GM12878 (cell line): ENCODE results near the gene MRPS25. TPM values are rescaled to one million over a fixed set of nuclear protein-coding genes. Genes with fewer than 3 reads are reported as not detected.

Experiments used
- BACH1 ChIP-seq: fragments of 450-650 bp; IDR thresholded peaks from 2 replicates; pipeline ENCODE4 v1.6.1; 2017; ENCODE audit warnings: mild to moderate bottlenecking, borderline replicate concordance
- CREM ChIP-seq: IDR thresholded peaks from 2 replicates; pipeline ENCODE4 v1.6.1; 2014; ENCODE audit warnings: antibody characterized with exemption, low read depth
- FOS ChIP-seq: IDR thresholded peaks from 3 replicates; pipeline ENCODE4 v1.6.1; 2011; ENCODE audit warnings: borderline replicate concordance; ENCODE audit not compliant: insufficient read length; ENCODE audit errors: extremely low read depth
- HCFC1 ChIP-seq: fragments of 150-350 bp; IDR thresholded peaks from 2 replicates; pipeline ENCODE4 v1.6.1; 2014; ENCODE audit warnings: low read length
- JUND ChIP-seq: IDR thresholded peaks from 2 replicates; pipeline ENCODE4 v1.6.1; 2012; ENCODE audit warnings: low read depth, mild to moderate bottlenecking, low read length, improper control_type of control experiment, moderate library complexity
- KAT2A ChIP-seq: conservative IDR thresholded peaks from 2 replicates; pipeline ENCODE4 v1.6.1; 2011; ENCODE audit warnings: low read depth, low read length; ENCODE audit not compliant: control insufficient read depth
- MEF2A ChIP-seq: IDR thresholded peaks from 2 replicates; pipeline ENCODE4 v1.6.1; 2011; ENCODE audit warnings: low read depth, mild to moderate bottlenecking, low read length, moderate library complexity; ENCODE audit not compliant: insufficient read depth
- MYB ChIP-seq: fragments of 150-350 bp; IDR thresholded peaks from 2 replicates; pipeline ENCODE4 v1.6.1; 2014; ENCODE audit warnings: mild to moderate bottlenecking, low read depth, low read length, borderline replicate concordance
- NRF1 ChIP-seq: conservative IDR thresholded peaks from 2 replicates; pipeline ENCODE4 v1.6.1; 2011; ENCODE audit warnings: mild to moderate bottlenecking, low read depth, low read length, improper control_type of control experiment
- POU2F2 ChIP-seq: IDR thresholded peaks from 3 replicates; pipeline ENCODE4 v1.6.1; 2011; ENCODE audit warnings: low read depth, mild to moderate bottlenecking, low read length, borderline replicate concordance
- RAD51 ChIP-seq: fragments of 450-650 bp; IDR thresholded peaks from 2 replicates; pipeline ENCODE4 v1.6.1; 2016; ENCODE audit warnings: moderate library complexity, mild to moderate bottlenecking, inconsistent platforms
- RCOR1 ChIP-seq: conservative IDR thresholded peaks from 2 replicates; pipeline ENCODE4 v1.6.1; 2012; ENCODE audit warnings: low read depth, low read length, improper control_type of control experiment
- SMARCA5 ChIP-seq: fragments of 450-650 bp; IDR thresholded peaks from 2 replicates; pipeline ENCODE4 v1.6.1; 2017; ENCODE audit warnings: mild to moderate bottlenecking
- SUPT20H ChIP-seq: IDR thresholded peaks from 2 replicates; pipeline ENCODE4 v1.6.1; 2011; ENCODE audit warnings: low read depth, mild to moderate bottlenecking, low read length, moderate library complexity, borderline replicate concordance; ENCODE audit not compliant: control insufficient read depth
- SUZ12 ChIP-seq: fragments of 200-600 bp; sonication (generic); IDR thresholded peaks from one replicate; pipeline ENCODE4 v1.6.1; 2018; ENCODE audit warnings: antibody characterized with exemption, mild to moderate bottlenecking; ENCODE audit not compliant: unreplicated experiment
- ZNF384 ChIP-seq: IDR thresholded peaks from 2 replicates; pipeline ENCODE4 v1.6.1; 2012; ENCODE audit warnings: low read depth, mild to moderate bottlenecking, low read length, improper control_type of control experiment, borderline replicate concordance
- ZNF622 ChIP-seq: fragments of 450-650 bp; IDR thresholded peaks from 2 replicates; pipeline ENCODE4 v1.6.1; 2017; ENCODE audit warnings: mild to moderate bottlenecking, inconsistent platforms
- polyA plus RNA-seq, 11 experiments: library from polyadenylated mRNA; depleted of rRNA in 4 of 11; unstranded in 6 of 11; stranded (reverse) in 5 of 11; fragments of >200 nt; fragmentation: Nextera tagmentation in 4 of 11; fragmentation: Illumina TruSeq in 1 of 11; extraction: Ambion mirVana in 4 of 11; extraction: Trizol in 1 of 11; gene quantifications; 1 replicate in 1 of 11; 2 replicates in 10 of 11; pipeline versions ENCODE4 v1.2.1 to v1.2.3, GENCODE V29; 2011 to 2016; ENCODE audit warnings: inconsistent platforms in 2 of 11, missing spikeins in 2 of 11, low read depth in 1 of 11
- total RNA-seq, 4 experiments: library from RNA; depleted of rRNA in 3 of 4; stranded (reverse); fragments of >200 nt in 3 of 4; fragmentation: Illumina TruSeq in 1 of 4; extraction: Trizol in 1 of 4; gene quantifications; 2 replicates each; pipeline versions ENCODE4 v1.2.1 to v1.2.3, GENCODE V29; 2013 to 2021
- TF ChIP-seq, protein P1 (sequence below): IDR thresholded peaks from 2 replicates; pipeline ENCODE4 v1.6.1; 2011; ENCODE audit warnings: borderline replicate concordance, low read depth, mild to moderate bottlenecking, moderate library complexity, mixed read lengths, low read length; ENCODE audit not compliant: insufficient read depth; ENCODE audit errors: extremely low read length
- TF ChIP-seq, protein P2 (sequence below): fragments of 150-350 bp; IDR thresholded peaks from 2 replicates; pipeline ENCODE4 v1.6.1; 2016; ENCODE audit warnings: low read depth, low read length
- TF ChIP-seq, protein P3 (sequence below): fragments of 450-650 bp; IDR thresholded peaks from 2 replicates; pipeline ENCODE4 v1.6.1; 2017; ENCODE audit warnings: low read depth, mild to moderate bottlenecking, moderate library complexity
- TF ChIP-seq, protein P4 (sequence below): fragments of 450-650 bp; formaldehyde crosslinking; IDR thresholded peaks from 2 replicates; pipeline ENCODE4 v1.4.0; 2022; ENCODE audit warnings: mild to moderate bottlenecking, moderate library complexity

MRPS25 gene
- total and polyA plus RNA-seq, 10 of the 15 experiments (the other 5 are each of a cell fraction or from before 2014, with no cell fraction given), result 17.0 to 114 (median 62.2) TPM

DNA sequence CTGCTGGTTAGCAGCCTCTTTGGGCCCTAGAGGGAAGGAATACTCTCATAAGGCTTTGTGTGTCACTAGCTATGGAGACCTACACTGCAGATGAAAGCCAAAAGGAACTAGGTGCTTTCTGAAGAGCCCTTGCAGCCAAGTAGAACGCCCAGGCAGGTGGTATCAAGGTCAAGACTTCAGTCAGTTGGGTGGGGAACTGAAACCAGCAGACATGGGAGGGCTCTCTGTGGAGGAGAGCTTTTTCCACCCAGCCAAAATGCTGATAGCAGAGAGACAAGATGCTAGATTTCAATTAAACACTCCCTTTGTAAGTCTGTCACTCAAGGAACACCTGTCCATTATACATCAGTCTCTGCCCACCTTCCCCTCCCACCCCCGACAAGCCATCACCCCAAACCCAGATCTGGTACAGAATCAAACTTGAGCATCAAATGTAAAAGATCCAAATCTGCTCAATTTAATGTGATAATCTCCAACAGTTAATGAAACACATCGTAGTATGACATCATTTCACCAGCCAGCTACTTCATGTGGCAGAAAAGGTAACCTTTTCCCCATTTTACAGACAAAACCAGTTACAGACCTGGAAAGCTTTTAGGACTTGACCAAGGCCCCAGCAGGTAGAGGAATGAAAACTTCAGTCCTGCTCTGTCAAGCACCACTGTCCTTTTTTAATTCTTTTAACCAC lies 14.6 kb downstream of the MRPS25 start (continued):
- TF ChIP-seq RAD51 (no peak; the same call in 1 of the 2 replicates), BACH1 (peak; percentile 49; the same call in 1 of the 2 replicates), KAT2A (no peak), JUND (no peak), SMARCA5 (0 out of 2 replicates have a peak, but pooled peaks have one; percentile 57), NRF1 (no peak), POU2F2 (no peak), SUZ12 (no peak), ZNF384 (no peak), SUPT20H (no peak), ZNF622 (no peak), MEF2A (0 out of 2 replicates have a peak, but pooled peaks have one; percentile 23), RCOR1 (no peak), CREM (peak; percentile 70), MYB (no peak), HCFC1 (no peak), FOS (no peak)
- TF ChIP-seq, protein P1, sequence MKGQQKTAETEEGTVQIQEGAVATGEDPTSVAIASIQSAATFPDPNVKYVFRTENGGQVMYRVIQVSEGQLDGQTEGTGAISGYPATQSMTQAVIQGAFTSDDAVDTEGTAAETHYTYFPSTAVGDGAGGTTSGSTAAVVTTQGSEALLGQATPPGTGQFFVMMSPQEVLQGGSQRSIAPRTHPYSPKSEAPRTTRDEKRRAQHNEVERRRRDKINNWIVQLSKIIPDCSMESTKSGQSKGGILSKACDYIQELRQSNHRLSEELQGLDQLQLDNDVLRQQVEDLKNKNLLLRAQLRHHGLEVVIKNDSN, result no peak
- TF ChIP-seq, protein P2, sequence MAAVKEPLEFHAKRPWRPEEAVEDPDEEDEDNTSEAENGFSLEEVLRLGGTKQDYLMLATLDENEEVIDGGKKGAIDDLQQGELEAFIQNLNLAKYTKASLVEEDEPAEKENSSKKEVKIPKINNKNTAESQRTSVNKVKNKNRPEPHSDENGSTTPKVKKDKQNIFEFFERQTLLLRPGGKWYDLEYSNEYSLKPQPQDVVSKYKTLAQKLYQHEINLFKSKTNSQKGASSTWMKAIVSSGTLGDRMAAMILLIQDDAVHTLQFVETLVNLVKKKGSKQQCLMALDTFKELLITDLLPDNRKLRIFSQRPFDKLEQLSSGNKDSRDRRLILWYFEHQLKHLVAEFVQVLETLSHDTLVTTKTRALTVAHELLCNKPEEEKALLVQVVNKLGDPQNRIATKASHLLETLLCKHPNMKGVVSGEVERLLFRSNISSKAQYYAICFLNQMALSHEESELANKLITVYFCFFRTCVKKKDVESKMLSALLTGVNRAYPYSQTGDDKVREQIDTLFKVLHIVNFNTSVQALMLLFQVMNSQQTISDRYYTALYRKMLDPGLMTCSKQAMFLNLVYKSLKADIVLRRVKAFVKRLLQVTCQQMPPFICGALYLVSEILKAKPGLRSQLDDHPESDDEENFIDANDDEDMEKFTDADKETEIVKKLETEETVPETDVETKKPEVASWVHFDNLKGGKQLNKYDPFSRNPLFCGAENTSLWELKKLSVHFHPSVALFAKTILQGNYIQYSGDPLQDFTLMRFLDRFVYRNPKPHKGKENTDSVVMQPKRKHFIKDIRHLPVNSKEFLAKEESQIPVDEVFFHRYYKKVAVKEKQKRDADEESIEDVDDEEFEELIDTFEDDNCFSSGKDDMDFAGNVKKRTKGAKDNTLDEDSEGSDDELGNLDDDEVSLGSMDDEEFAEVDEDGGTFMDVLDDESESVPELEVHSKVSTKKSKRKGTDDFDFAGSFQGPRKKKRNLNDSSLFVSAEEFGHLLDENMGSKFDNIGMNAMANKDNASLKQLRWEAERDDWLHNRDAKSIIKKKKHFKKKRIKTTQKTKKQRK, result no peak
- TF ChIP-seq, protein P3, sequence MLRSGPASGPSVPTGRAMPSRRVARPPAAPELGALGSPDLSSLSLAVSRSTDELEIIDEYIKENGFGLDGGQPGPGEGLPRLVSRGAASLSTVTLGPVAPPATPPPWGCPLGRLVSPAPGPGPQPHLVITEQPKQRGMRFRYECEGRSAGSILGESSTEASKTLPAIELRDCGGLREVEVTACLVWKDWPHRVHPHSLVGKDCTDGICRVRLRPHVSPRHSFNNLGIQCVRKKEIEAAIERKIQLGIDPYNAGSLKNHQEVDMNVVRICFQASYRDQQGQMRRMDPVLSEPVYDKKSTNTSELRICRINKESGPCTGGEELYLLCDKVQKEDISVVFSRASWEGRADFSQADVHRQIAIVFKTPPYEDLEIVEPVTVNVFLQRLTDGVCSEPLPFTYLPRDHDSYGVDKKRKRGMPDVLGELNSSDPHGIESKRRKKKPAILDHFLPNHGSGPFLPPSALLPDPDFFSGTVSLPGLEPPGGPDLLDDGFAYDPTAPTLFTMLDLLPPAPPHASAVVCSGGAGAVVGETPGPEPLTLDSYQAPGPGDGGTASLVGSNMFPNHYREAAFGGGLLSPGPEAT, result peak; percentile 40; the same call in 1 of the 2 replicates
- TF ChIP-seq, protein P4, sequence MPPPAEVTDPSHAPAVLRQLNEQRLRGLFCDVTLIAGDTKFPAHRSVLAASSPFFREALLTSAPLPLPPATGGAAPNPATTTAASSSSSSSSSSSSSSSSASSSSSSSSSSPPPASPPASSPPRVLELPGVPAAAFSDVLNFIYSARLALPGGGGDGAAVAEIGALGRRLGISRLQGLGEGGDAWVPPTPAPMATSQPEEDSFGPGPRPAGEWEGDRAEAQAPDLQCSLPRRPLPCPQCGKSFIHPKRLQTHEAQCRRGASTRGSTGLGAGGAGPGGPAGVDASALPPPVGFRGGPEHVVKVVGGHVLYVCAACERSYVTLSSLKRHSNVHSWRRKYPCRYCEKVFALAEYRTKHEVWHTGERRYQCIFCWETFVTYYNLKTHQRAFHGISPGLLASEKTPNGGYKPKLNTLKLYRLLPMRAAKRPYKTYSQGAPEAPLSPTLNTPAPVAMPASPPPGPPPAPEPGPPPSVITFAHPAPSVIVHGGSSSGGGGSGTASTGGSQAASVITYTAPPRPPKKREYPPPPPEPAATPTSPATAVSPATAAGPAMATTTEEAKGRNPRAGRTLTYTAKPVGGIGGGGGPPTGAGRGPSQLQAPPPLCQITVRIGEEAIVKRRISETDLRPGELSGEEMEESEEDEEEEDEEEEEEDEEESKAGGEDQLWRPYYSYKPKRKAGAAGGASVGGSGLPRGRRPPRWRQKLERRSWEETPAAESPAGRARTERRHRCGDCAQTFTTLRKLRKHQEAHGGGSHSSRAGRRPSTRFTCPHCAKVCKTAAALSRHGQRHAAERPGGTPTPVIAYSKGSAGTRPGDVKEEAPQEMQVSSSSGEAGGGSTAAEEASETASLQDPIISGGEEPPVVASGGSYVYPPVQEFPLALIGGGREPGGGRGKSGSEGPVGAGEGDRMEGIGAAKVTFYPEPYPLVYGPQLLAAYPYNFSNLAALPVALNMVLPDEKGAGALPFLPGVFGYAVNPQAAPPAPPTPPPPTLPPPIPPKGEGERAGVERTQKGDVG (CRISPR knock-in tag), result no peak
